GM12878 (cell line): ENCODE results near the gene HDAC8. TPM values are rescaled to one million over a fixed set of nuclear protein-coding genes. Genes with fewer than 3 reads are reported as not detected.
A peak's percentile ranks its signal among the peaks of the same experiment; 100 is the strongest.

Experiments used
- ATAC-seq: fragments of 200-7000 bp; cut with Tn5 transposase; 3 replicates; pipeline ENCODE4 v1.9.1; 2020; ENCODE audit warnings: mild to moderate bottlenecking, moderate library complexity
- BruUV-seq: library from RNA; stranded (reverse); fragments of 400-500 nt; replicated peaks from 2 replicates; lab custom pipeline; 2021; lab: Mats Ljungman, UMichigan
- CTCF ChIA-PET: fragments of 300-600 bp; sonication (Branson Sonifier 250); formaldehyde crosslinking; extraction: SDS; loops from one replicate; lab custom pipeline; 2021; ENCODE audit warnings: inconsistent platforms; lab: Yijun Ruan, JAX
- POLR2A ChIA-PET: fragments of 350-600 bp; formaldehyde crosslinking; extraction: SDS; loops from one replicate; lab custom pipeline; 2021; ENCODE audit warnings: inconsistent platforms; lab: Charles Lee
- RAD21 ChIA-PET: fragments of 300-600 bp; sonication (Branson Sonifier 250); formaldehyde crosslinking; loops from one replicate; lab custom pipeline; 2023; ENCODE audit warnings: antibody characterized with exemption; ENCODE audit not compliant: unreplicated experiment; lab: Charles Lee
- SMC1A ChIA-PET: fragments of 300-600 bp; sonication (Branson Sonifier 250); formaldehyde crosslinking; loops from one replicate; lab custom pipeline; 2023; ENCODE audit not compliant: unreplicated experiment, uncharacterized antibody; lab: Charles Lee
- DNase-seq: peaks from one replicate; pipeline ENCODE4 v3.0.0-alpha.2; 2011; ENCODE audit warnings: low read depth, low spot score
- FAIRE-seq: peaks from 3 replicates; lab custom pipeline; 2011; peaks lifted over from hg19 to GRCh38; lab: Jason Lieb, UNC
- H2AFZ ChIP-seq: 2 replicates; pipeline ENCODE4 v1.6.0; 2011; ENCODE audit warnings: low read depth, low read length, control low read depth; ENCODE audit not compliant: control insufficient read depth
- H3K27ac ChIP-seq: 2 replicates; pipeline ENCODE4 v1.5.1; 2011; ENCODE audit warnings: control low read depth; ENCODE audit not compliant: control insufficient read depth, insufficient read depth
- H3K27me3 ChIP-seq, 2 experiments: replicated peaks in 1 of 2; 2 replicates each; pipeline versions ENCODE4 v1.6.0 to v1.6.1; 2011; ENCODE audit warnings: low read length in 1 of 2; ENCODE audit not compliant: control insufficient read depth in 2 of 2, insufficient read depth in 2 of 2
- H3K36me3 ChIP-seq, 2 experiments: 2 replicates each; pipeline ENCODE4 v1.5.1; 2011; ENCODE audit warnings: low read length in 1 of 2; ENCODE audit not compliant: control insufficient read depth in 2 of 2, insufficient read depth in 2 of 2
- H3K4me1 ChIP-seq: 2 replicates; pipeline ENCODE4 v1.6.1; 2011; ENCODE audit warnings: mild to moderate bottlenecking, low read length, moderate library complexity, mixed read lengths; ENCODE audit not compliant: control insufficient read depth, insufficient read depth
- H3K4me2 ChIP-seq: 2 replicates; pipeline ENCODE4 v1.6.0; 2011; ENCODE audit warnings: control low read depth; ENCODE audit not compliant: control insufficient read depth, insufficient read depth
- H3K4me3 ChIP-seq: fragments of 200-600 bp; sonication (generic); 2 replicates; pipeline ENCODE4 v1.5.1; 2016
- H3K79me2 ChIP-seq: 2 replicates; pipeline ENCODE4 v1.6.0; 2011; ENCODE audit warnings: low read length; ENCODE audit not compliant: control insufficient read depth, insufficient read depth
- H3K9ac ChIP-seq: 2 replicates; pipeline ENCODE4 v1.8.0; 2011; ENCODE audit warnings: low read length, control low read depth, mixed read lengths; ENCODE audit not compliant: control insufficient read depth, insufficient read depth
- H3K9me3 ChIP-seq: replicated peaks from 3 replicates; pipeline ENCODE4 v1.5.1; 2011; ENCODE audit warnings: mild to moderate bottlenecking, low read length; ENCODE audit not compliant: control insufficient read depth, insufficient read depth
- H4K20me1 ChIP-seq: 2 replicates; pipeline ENCODE4 v1.6.0; 2011; ENCODE audit not compliant: control insufficient read depth, insufficient read depth
- CBX5 ChIP-seq: sonication (generic); IDR thresholded peaks from 2 replicates; pipeline ENCODE4 v1.6.1; 2016; ENCODE audit warnings: low read depth, moderate library complexity, mild to moderate bottlenecking, inconsistent platforms
- ELK1 ChIP-seq: IDR thresholded peaks from 2 replicates; pipeline ENCODE4 v1.6.1; 2012; ENCODE audit warnings: low read depth, low read length, improper control_type of control experiment
- HDGF ChIP-seq: fragments of 450-650 bp; IDR thresholded peaks from 2 replicates; pipeline ENCODE4 v1.6.1; 2016; ENCODE audit warnings: antibody characterized with exemption
- IRF4 ChIP-seq: IDR thresholded peaks from 2 replicates; pipeline ENCODE4 v1.6.1; 2011; ENCODE audit warnings: low read depth, low read length
- KLF5 ChIP-seq: fragments of 450-650 bp; IDR thresholded peaks from 2 replicates; pipeline ENCODE4 v1.6.1; 2014; ENCODE audit warnings: mild to moderate bottlenecking; ENCODE audit not compliant: partially characterized antibody
- MEF2B ChIP-seq: fragments of 450-650 bp; IDR thresholded peaks from 2 replicates; pipeline ENCODE4 v1.6.1; 2018; ENCODE audit warnings: mild to moderate bottlenecking, moderate library complexity; ENCODE audit not compliant: partially characterized antibody, poor library complexity, severe bottlenecking
- NFIC ChIP-seq: IDR thresholded peaks from 2 replicates; pipeline ENCODE4 v1.6.1; 2012; ENCODE audit warnings: low read depth, mild to moderate bottlenecking, inconsistent platforms, low read length, moderate library complexity
- NFYB ChIP-seq: IDR thresholded peaks from 2 replicates; pipeline ENCODE4 v1.6.1; 2011; ENCODE audit warnings: low read depth, mild to moderate bottlenecking, low read length, improper control_type of control experiment, moderate library complexity; ENCODE audit not compliant: insufficient read depth
- NR2C1 ChIP-seq: fragments of 450-650 bp; IDR thresholded peaks from 2 replicates; pipeline ENCODE4 v1.6.1; 2017; ENCODE audit warnings: antibody characterized with exemption, mild to moderate bottlenecking, moderate library complexity
- RAD51 ChIP-seq: fragments of 450-650 bp; IDR thresholded peaks from 2 replicates; pipeline ENCODE4 v1.6.1; 2016; ENCODE audit warnings: moderate library complexity, mild to moderate bottlenecking, inconsistent platforms
- TCF12 ChIP-seq: IDR thresholded peaks from 2 replicates; pipeline ENCODE4 v1.6.1; 2011; ENCODE audit warnings: low read depth, mild to moderate bottlenecking, low read length
- TCF3 ChIP-seq: IDR thresholded peaks from 2 replicates; pipeline ENCODE4 v1.6.1; 2012; ENCODE audit warnings: low read depth, mild to moderate bottlenecking, low read length, borderline replicate concordance; ENCODE audit not compliant: insufficient read depth
- WRNIP1 ChIP-seq: IDR thresholded peaks from 2 replicates; pipeline ENCODE4 v1.6.1; 2011; ENCODE audit warnings: low read depth, low read length, improper control_type of control experiment, borderline replicate concordance
- WGBS: methylation state at CpG from one replicate; pipeline ENCODE4 v1.1.6; 2016; ENCODE audit warnings: low lambda C conversion rate; ENCODE audit not compliant: insufficient replicate concordance, insufficient coverage; ENCODE audit errors: missing lambda C conversion rate; 5-methylcytosine and 5-hydroxymethylcytosine counted together
- in situ Hi-C: fragments of 300-500 bp; cut with MboI; formaldehyde crosslinking; loops from 9 replicates; pipeline ENCODE4 v1.14.3; 2018; ENCODE audit warnings: mixed read lengths
- intact Hi-C: fragments of 100-400 bp; cut with micrococcal nuclease; formaldehyde crosslinking; loops from one replicate; pipeline ENCODE4 v1.14.2; 2022; ENCODE audit not compliant: unreplicated experiment
- polyA plus RNA-seq, 11 experiments: library from polyadenylated mRNA; depleted of rRNA in 4 of 11; unstranded in 6 of 11; stranded (reverse) in 5 of 11; fragments of >200 nt; fragmentation: Nextera tagmentation in 4 of 11; fragmentation: Illumina TruSeq in 1 of 11; extraction: Ambion mirVana in 4 of 11; extraction: Trizol in 1 of 11; gene quantifications; 1 replicate in 1 of 11; 2 replicates in 10 of 11; pipeline versions ENCODE4 v1.2.1 to v1.2.3, GENCODE V29; 2011 to 2016; ENCODE audit warnings: inconsistent platforms in 2 of 11, missing spikeins in 2 of 11, low read depth in 1 of 11
- total RNA-seq, 4 experiments: library from RNA; depleted of rRNA in 3 of 4; stranded (reverse); fragments of >200 nt in 3 of 4; fragmentation: Illumina TruSeq in 1 of 4; extraction: Trizol in 1 of 4; gene quantifications; 2 replicates each; pipeline versions ENCODE4 v1.2.1 to v1.2.3, GENCODE V29; 2013 to 2021
- TF ChIP-seq, protein P1 (sequence below): fragments of 450-650 bp; IDR thresholded peaks from 2 replicates; pipeline ENCODE4 v1.6.1; 2017; ENCODE audit warnings: mild to moderate bottlenecking

Gene HDAC8
- total and polyA plus RNA-seq, 10 of the 15 experiments (the other 5 are each of a cell fraction or from before 2014, with no cell fraction given) = 18.1 to 34.7 (median 29.1) TPM

- no peak overlapping the region for H3K4me3 ChIP-seq
- DNase-seq (no peak), FAIRE-seq (no peak), ATAC-seq (no peak)
- intact Hi-C loops = no loop called here
- BruUV-seq = no TSS peak
- SMC1A ChIA-PET = no interaction called here
- POLR2A ChIA-PET = no interaction called here
- in situ Hi-C loops = no loop called here
- peaks cover 7 to 26% of the 10 kb centered on the region in 2 experiments for H3K27me3 ChIP-seq
- no peak overlapping the region for H3K27ac ChIP-seq
- no peaks in the 10 kb centered on the region for H3K4me1 ChIP-seq
- RAD21 ChIA-PET = no interaction called here
- no peak overlapping the region for H3K9ac ChIP-seq
- no peaks in the 10 kb centered on the region for H3K36me3 ChIP-seq
- 42% methylated on average over 28 of the region's 92 CpGs for WGBS
- H3K9me3 ChIP-seq = no peaks in the 10 kb centered on the region; the same call in 1 of the 3 replicates
- peak overlapping the region; percentile 71 for H3K4me2 ChIP-seq
- CTCF ChIA-PET = no interaction called here
- H4K20me1 ChIP-seq = no peaks in the 10 kb centered on the region
- H2AFZ ChIP-seq = no peak overlapping the region
- H3K79me2 ChIP-seq = no peaks in the 10 kb centered on the region
- no peak for TF ChIP-seq HDGF
- TF ChIP-seq MEF2B = no peak
- TF ChIP-seq KLF5 = no peak
- TF ChIP-seq NFYB = no peak
Measured at GRCh38 chrX:72306085-72306801, 266.4 kb downstream of the HDAC8 start.

- in situ Hi-C loops (no loop called here), intact Hi-C loops (no loop called here)
- no peaks in the 10 kb centered on the region; the same call in 1 of the 3 replicates for H3K9me3 ChIP-seq
- H3K27me3 ChIP-seq = peaks cover 7 to 26% of the 10 kb centered on the region in 2 experiments
- no peaks in the 10 kb centered on the region for H3K4me1 ChIP-seq
- ATAC-seq (peak; percentile 28), DNase-seq (no peak), FAIRE-seq (no peak)
- BruUV-seq = no TSS peak
- no peaks in the 10 kb centered on the region for H3K79me2 ChIP-seq
- CTCF ChIA-PET = no interaction called here
- 32% methylated on average over 54 of the region's 68 CpGs for WGBS
- no peak within 1 kb of the TSS for H2AFZ ChIP-seq
- no peaks in the 10 kb centered on the region for H4K20me1 ChIP-seq
- H3K4me2 ChIP-seq = peak within 1 kb of the TSS; percentile 71
- H3K4me3 ChIP-seq = peak within 1 kb of the TSS; percentile 27; the same call in 1 of the 2 replicates
- H3K9ac ChIP-seq = no peak within 1 kb of the TSS
- POLR2A ChIA-PET = no interaction called here
- no peaks in the 10 kb centered on the region for H3K36me3 ChIP-seq
- RAD21 ChIA-PET = no interaction called here
- SMC1A ChIA-PET = no interaction called here
- no peak within 1 kb of the TSS for H3K27ac ChIP-seq
- TF ChIP-seq CBX5 (no peak), NR2C1 (no peak), IRF4 (no peak), TCF3 (no peak), WRNIP1 (no peak), ELK1 (no peak), TCF12 (no peak), NFIC (no peak), RAD51 (no peak)
- TF ChIP-seq, protein P1, sequence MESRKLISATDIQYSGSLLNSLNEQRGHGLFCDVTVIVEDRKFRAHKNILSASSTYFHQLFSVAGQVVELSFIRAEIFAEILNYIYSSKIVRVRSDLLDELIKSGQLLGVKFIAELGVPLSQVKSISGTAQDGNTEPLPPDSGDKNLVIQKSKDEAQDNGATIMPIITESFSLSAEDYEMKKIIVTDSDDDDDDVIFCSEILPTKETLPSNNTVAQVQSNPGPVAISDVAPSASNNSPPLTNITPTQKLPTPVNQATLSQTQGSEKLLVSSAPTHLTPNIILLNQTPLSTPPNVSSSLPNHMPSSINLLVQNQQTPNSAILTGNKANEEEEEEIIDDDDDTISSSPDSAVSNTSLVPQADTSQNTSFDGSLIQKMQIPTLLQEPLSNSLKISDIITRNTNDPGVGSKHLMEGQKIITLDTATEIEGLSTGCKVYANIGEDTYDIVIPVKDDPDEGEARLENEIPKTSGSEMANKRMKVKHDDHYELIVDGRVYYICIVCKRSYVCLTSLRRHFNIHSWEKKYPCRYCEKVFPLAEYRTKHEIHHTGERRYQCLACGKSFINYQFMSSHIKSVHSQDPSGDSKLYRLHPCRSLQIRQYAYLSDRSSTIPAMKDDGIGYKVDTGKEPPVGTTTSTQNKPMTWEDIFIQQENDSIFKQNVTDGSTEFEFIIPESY = no peak
Measured at GRCh38 chrX:72305286-72306084, 267.2 kb downstream of the HDAC8 start, which contains the start of gene CITED1. Gene CITED1, minus strand, starts transcription at chrX:72305914. Its CDS starts 3,045 bp downstream, at chrX:72302869.
